ENCODE measurements around the gene FRY.

DNA sequence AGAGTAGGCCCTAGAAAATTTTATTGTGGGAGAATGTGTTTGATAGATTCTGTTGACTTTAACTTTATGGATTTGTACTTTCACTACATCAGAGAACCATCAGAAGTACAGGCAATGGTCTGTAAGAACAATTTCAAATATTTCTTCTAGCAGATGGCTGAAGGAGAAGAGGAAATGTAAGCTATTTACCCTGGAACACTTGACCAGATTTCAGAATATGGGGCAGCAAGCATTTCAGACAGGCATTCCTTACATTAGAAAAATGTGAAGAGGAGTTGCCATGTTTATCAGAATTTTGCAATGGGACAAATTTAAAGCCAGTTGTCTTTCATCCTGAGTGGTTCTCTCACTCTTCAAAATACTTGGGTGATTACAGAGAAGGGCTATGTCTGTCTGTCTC, 7.5 kb downstream of the FRY start:
- TF ChIP-seq, protein P1, sequence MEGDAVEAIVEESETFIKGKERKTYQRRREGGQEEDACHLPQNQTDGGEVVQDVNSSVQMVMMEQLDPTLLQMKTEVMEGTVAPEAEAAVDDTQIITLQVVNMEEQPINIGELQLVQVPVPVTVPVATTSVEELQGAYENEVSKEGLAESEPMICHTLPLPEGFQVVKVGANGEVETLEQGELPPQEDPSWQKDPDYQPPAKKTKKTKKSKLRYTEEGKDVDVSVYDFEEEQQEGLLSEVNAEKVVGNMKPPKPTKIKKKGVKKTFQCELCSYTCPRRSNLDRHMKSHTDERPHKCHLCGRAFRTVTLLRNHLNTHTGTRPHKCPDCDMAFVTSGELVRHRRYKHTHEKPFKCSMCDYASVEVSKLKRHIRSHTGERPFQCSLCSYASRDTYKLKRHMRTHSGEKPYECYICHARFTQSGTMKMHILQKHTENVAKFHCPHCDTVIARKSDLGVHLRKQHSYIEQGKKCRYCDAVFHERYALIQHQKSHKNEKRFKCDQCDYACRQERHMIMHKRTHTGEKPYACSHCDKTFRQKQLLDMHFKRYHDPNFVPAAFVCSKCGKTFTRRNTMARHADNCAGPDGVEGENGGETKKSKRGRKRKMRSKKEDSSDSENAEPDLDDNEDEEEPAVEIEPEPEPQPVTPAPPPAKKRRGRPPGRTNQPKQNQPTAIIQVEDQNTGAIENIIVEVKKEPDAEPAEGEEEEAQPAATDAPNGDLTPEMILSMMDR (IDR thresholded peaks at IDR 0.05; ENCODE audit: low read depth, low read length, missing input control): no peak
- no peak for TF ChIP-seq FOXA1 (IDR thresholded peaks at IDR 0.05)
